Esophagus squamous epithelium (tissue), 5 donors: ENCODE data around the gene ZNF790. TPM values are rescaled to one million over a fixed set of nuclear protein-coding genes. Genes with fewer than 3 reads are reported as not detected.

Experiments used
- DNase-seq: peaks from one replicate; lab custom pipeline; 2025; lab: John Stamatoyannopoulos, UW
- H3K27ac ChIP-seq, 4 donors: fragments of 200-600 bp; sonication (generic); one replicate each; pipeline ENCODE4 v1.5.1; 2016 to 2019; ENCODE audit warnings: mild to moderate bottlenecking in 1 of 4
- H3K27me3 ChIP-seq, 4 donors: fragments of 200-600 bp; sonication (generic); 1 replicate in 3 of 4; 2 replicates in 1 of 4; pipeline versions ENCODE4 v1.5.1 to v1.6.0; 2017 to 2021; ENCODE audit warnings: antibody characterized with exemption in 1 of 4
- H3K36me3 ChIP-seq, 3 donors: fragments of 200-600 bp; sonication (generic); one replicate each; pipeline ENCODE4 v1.5.1; 2016 to 2019
- H3K4me1 ChIP-seq, 3 donors: fragments of 200-600 bp; sonication (generic); one replicate each; pipeline ENCODE4 v1.5.1; 2017 to 2019
- H3K4me3 ChIP-seq, 4 donors: fragments of 200-600 bp; sonication (generic); 1 replicate in 3 of 4; 2 replicates in 1 of 4; pipeline ENCODE4 v1.5.1; 2016 to 2019; ENCODE audit warnings: mild to moderate bottlenecking in 2 of 4, moderate library complexity in 1 of 4
- H3K9me3 ChIP-seq, 3 donors: fragments of 200-600 bp; sonication (generic); one replicate each; pipeline ENCODE4 v1.5.1; 2016 to 2019
- CTCF ChIP-seq, 6 experiments: fragments of 450-650 bp in 4 of 6; fragments of 200-600 bp in 2 of 6; sonication (generic) in 2 of 6; IDR thresholded peaks; one replicate each; pipeline ENCODE4 v1.5.1; 2016 to 2019; ENCODE audit warnings: antibody characterized with exemption in 6 of 6, mild to moderate bottlenecking in 4 of 6, moderate library complexity in 4 of 6
- POLR2A ChIP-seq, 4 donors: fragments of 450-650 bp; IDR thresholded peaks; one replicate each; pipeline ENCODE4 v1.6.1; 2017; ENCODE audit warnings: antibody characterized with exemption in 4 of 4, mild to moderate bottlenecking in 4 of 4, moderate library complexity in 3 of 4
- WGBS, 2 donors: methylation state at CpG; one replicate each; pipeline ENCODE4 v1.1.5; 2018; 5-methylcytosine and 5-hydroxymethylcytosine counted together
- intact Hi-C: fragments of 100-400 bp; cut with DNase I; formaldehyde crosslinking; loops from one replicate; pipeline ENCODE4 v1.15.0; 2022
- total RNA-seq, 4 donors: library from RNA; depleted of rRNA; stranded (reverse); fragments of >200 nt; gene quantifications; one replicate each; pipeline ENCODE4 v1.1.0, GENCODE V29; 2016
- donor health status: DM: yes; HTN: yes; CAD: no.

The ZNF790 gene
- total RNA-seq: 1 to 10 TPM; 2.4 to 7.1 (median 4.1) TPM

- H3K9me3 ChIP-seq: peaks cover 0 to 44% (median 22%) of the 10 kb centered on the region in 3 donors
- WGBS, 2 donors: 1% methylated on average over 28 to 34 of the region's 56 CpGs
- no peak for TF ChIP-seq CTCF (IDR thresholded peaks at IDR 0.05)
- peak in 1 of 4 donors; percentile 20 for TF ChIP-seq POLR2A (IDR thresholded peaks at IDR 0.05)
These were observed at the start of gene ZNF790 for GRCh38 chr19:36837906-36838783. TSS of gene ZNF790 (minus strand) at chr19:36838387. CDS start at chr19:36825619, 12,768 bp downstream.

GRCh38 chr19:36876993-36877938 is 39.1 kb upstream of the ZNF790 start:
- Histone ChIP-seq H3K27me3 (no peaks in the 10 kb centered on the region), H3K27ac (no peak overlapping the region), H3K36me3 (peaks cover 0 to 83% (median 14%) of the 10 kb centered on the region in 3 donors), H3K9me3 (peaks cover 22 to 100% (median 93%) of the 10 kb centered on the region in 3 donors), H3K4me1 (no peaks in the 10 kb centered on the region), H3K4me3 (peak overlapping the region in 1 of 4 donors; percentile 10)
- no peak for TF ChIP-seq POLR2A (IDR thresholded peaks at IDR 0.05)
- no peak for TF ChIP-seq CTCF (IDR thresholded peaks at IDR 0.05)
- intact Hi-C loops: no loop called here
- 98% methylated on average over 10 of the region's 10 CpGs for WGBS, 2 donors
- DNase-seq: no peak

More at GRCh38 chr19:36837906-36838783, at the start of gene ZNF790:
- H3K4me1 ChIP-seq: peaks cover 7 to 24% (median 13%) of the 10 kb centered on the region in 3 donors
- peak; percentile 64 for DNase-seq
- H3K27ac ChIP-seq: peak within 1 kb of the TSS; percentile 89 to 95 (median 91)
- intact Hi-C loops: no loop called here
- peak within 1 kb of the TSS; percentile 66 to 87 (median 77) for H3K4me3 ChIP-seq
- peaks cover 0 to 38% (median 5%) of the 10 kb centered on the region in 3 donors for H3K36me3 ChIP-seq
- no peaks in the 10 kb centered on the region for H3K27me3 ChIP-seq

- TF ChIP-seq CTCF (IDR thresholded peaks at IDR 0.05): no peak
- no peak for TF ChIP-seq POLR2A (IDR thresholded peaks at IDR 0.05)
- no peak for DNase-seq
- WGBS, 2 donors: 95 to 100% methylated on average over 3 of the region's 3 CpGs
- H3K36me3 ChIP-seq: peaks cover 0 to 48% (median 3%) of the 10 kb centered on the region in 3 donors
- H3K4me3 ChIP-seq: peak overlapping the region in 2 of 4 donors; percentile 72 to 93
- intact Hi-C loops: no loop called here
- no peak overlapping the region for H3K27ac ChIP-seq
- peaks cover 0 to 25% (median 11%) of the 10 kb centered on the region in 3 donors for H3K4me1 ChIP-seq
- peaks cover 0 to 36% (median 17%) of the 10 kb centered on the region in 3 donors for H3K9me3 ChIP-seq
- no peaks in the 10 kb centered on the region for H3K27me3 ChIP-seq
These were observed 13.7 kb upstream of the ZNF790 start for GRCh38 chr19:36851898-36852297.

GRCh38 chr19:36850559-36851442 is 12.6 kb upstream of the ZNF790 start, which contains the start of gene ZNF345:
TSS of gene ZNF345 (plus strand) at chr19:36850876. CDS start at chr19:36876831, 25,955 bp downstream.
- H3K27me3 ChIP-seq: no peaks in the 10 kb centered on the region
- H3K27ac ChIP-seq: peak within 1 kb of the TSS; percentile 79 to 95 (median 94)
- H3K4me1 ChIP-seq: peaks cover 0 to 25% (median 11%) of the 10 kb centered on the region in 3 donors
- peaks cover 0 to 48% (median under 1%) of the 10 kb centered on the region in 3 donors for H3K36me3 ChIP-seq
- peak within 1 kb of the TSS; percentile 60 to 93 (median 76) for H3K4me3 ChIP-seq
- H3K9me3 ChIP-seq: peaks cover 0 to 25% (median 6%) of the 10 kb centered on the region in 3 donors
- intact Hi-C loops: no loop called here
- TF ChIP-seq POLR2A (IDR thresholded peaks at IDR 0.05) (peak in 1 of 4 donors; percentile 30), CTCF (IDR thresholded peaks at IDR 0.05) (no peak)
- DNase-seq: peak; percentile 67
- WGBS, 2 donors: 1 to 2% methylated on average over 30 to 35 of the region's 43 CpGs
